Motor neuron (in vitro differentiated cells): ENCODE data around the gene VWA1. TPM values are rescaled to one million over a fixed set of nuclear protein-coding genes. Genes with fewer than 3 reads are reported as not detected.
"Not testable (repeated sequence)": the region's sequence is repeated elsewhere in the genome, so short reads cannot be mapped to it uniquely, and the experiment has no call there.

Source experiments
- ATAC-seq, 8 experiments: fragments of 200-7000 bp; cut with Tn5 transposase; replicated peaks in 6 of 8; 2 replicates each; pipeline ENCODE4 v1.8.0; 2021; ENCODE audit warnings: mild to moderate bottlenecking in 8 of 8, moderate library complexity in 8 of 8
- H3K27ac ChIP-seq, 2 donors: fragments of 250-450 bp; sonication (Bioruptor Pico); 2 replicates each; pipeline ENCODE4 v1.9.0; 2021; ENCODE audit warnings: antibody characterized with exemption in 2 of 2, mild to moderate bottlenecking in 2 of 2, moderate library complexity in 1 of 2
- H3K4me1 ChIP-seq, 2 donors: fragments of 250-450 bp; sonication (Bioruptor Pico); replicated peaks in 1 of 2; 2 replicates each; pipeline ENCODE4 v1.6.1; 2021; ENCODE audit warnings: antibody characterized with exemption in 2 of 2, mild to moderate bottlenecking in 2 of 2, moderate library complexity in 1 of 2
- H3K4me3 ChIP-seq, 5 donors: fragments of 250-450 bp; sonication (Bioruptor Pico); 2 replicates each; pipeline ENCODE4 v1.9.0; 2021; ENCODE audit warnings: antibody characterized with exemption in 5 of 5, mild to moderate bottlenecking in 5 of 5, moderate library complexity in 4 of 5
- WGBS, 10 experiments: fragments of 450-650 bp; shearing (Covaris generic); methylation state at CpG; one replicate each; pipeline ENCODE4 v1.0.0; 2022; 5-methylcytosine and 5-hydroxymethylcytosine counted together
- in situ Hi-C, 9 experiments: fragments of 400-800 bp; cut with MboI; loops; one replicate each; pipeline ENCODE4 v1.15.0; 2021; ENCODE audit warnings: low sequenced_read_pairs in 9 of 9, low pct_unique_long_range_greater_than_20kb in 2 of 9; ENCODE audit not compliant: unreplicated experiment in 9 of 9
- total RNA-seq, 8 experiments: library from RNA; unstranded; fragments of 300-600 nt; gene quantifications; 2 replicates each; pipeline versions ENCODE4 v1.2.3 to v1.2.4, GENCODE V29; 2022

VWA1 gene
- total RNA-seq, 8 experiments from 2014 or later: 0.51 to 19.5 (median 5.8) TPM

DNA sequence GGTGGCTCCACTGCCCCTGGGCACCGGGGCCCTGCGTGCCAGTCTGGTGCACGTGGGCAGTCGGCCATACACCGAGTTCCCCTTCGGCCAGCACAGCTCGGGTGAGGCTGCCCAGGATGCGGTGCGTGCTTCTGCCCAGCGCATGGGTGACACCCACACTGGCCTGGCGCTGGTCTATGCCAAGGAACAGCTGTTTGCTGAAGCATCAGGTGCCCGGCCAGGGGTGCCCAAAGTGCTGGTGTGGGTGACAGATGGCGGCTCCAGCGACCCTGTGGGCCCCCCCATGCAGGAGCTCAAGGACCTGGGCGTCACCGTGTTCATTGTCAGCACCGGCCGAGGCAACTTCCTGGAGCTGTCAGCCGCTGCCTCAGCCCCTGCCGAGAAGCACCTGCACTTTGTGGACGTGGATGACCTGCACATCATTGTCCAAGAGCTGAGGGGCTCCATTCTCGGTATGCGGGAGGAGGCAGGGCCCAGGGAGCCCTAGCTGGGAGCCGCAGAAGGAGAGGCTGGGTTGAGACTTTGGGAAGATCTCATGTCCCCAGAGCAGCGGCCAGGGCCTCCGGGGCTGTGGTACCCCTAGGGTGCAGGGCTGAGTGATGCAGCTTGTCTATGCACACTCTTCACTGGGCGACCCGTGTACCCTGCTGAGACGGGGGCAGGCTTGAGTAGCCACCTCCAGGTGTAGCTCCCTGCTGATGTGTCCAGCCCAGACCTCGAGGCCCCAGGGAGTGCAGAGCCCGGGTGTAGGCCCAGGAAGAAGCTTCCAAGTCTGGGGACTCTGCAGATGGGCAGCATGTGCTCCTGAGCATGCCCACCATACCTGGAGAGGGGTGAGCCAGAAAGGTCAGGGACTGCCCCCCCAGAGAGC is 1.8 kb downstream of the VWA1 start:
- peak overlapping the region in 1 of 5 donors; percentile 41 for H3K4me3 ChIP-seq
- 35 to 86% (median 61%) methylated on average over 2 to 11 of the region's 31 CpGs; no CpG with 5 or more reads in 5 of the 10 experiments for WGBS, 10 experiments
- in situ Hi-C loops: no loop called here
- peak overlapping the region in 1 of 2 donors; percentile 65 for H3K27ac ChIP-seq
- no peak for ATAC-seq
- H3K4me1 ChIP-seq: peaks cover 61 to 72% of the 10 kb centered on the region in 2 donors

DNA sequence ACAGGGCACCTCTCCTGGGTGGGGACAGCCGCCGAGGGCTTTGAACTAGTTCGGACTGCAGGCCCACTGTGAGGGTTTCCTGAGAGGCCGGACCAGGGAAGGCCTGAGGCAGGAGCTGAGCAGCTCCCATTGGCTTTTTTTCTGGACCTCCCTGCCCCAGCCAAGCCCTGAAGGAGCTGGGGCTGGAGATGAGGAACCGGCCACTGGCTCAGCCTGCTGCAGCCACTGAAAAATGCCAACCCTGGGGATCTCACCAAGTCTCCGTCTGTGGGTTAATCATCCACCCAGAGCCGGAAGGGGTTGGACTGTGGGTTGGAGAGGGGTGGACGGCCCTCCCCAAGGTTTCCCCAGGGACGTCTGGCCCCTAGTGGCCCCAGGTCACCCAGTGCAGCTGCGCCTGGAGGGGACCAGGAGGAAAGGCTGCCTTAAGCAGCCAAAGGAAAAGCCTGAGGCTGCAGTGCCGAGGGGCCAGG is 2.5 kb downstream of the VWA1 start:
- H3K4me1 ChIP-seq: peaks cover 54 to 66% of the 10 kb centered on the region in 2 donors
- WGBS, 10 experiments: 0 to 60% (median 35%) methylated on average over 1 to 5 of the region's 11 CpGs; no CpG with 5 or more reads in 5 of the 10 experiments
- peak overlapping the region in 1 of 5 donors; percentile 3 for H3K4me3 ChIP-seq
- peak overlapping the region in 1 of 2 donors; percentile 65 for H3K27ac ChIP-seq
- in situ Hi-C loops: no loop called here
- peak in 1 of 8 experiments; percentile 0 for ATAC-seq

DNA sequence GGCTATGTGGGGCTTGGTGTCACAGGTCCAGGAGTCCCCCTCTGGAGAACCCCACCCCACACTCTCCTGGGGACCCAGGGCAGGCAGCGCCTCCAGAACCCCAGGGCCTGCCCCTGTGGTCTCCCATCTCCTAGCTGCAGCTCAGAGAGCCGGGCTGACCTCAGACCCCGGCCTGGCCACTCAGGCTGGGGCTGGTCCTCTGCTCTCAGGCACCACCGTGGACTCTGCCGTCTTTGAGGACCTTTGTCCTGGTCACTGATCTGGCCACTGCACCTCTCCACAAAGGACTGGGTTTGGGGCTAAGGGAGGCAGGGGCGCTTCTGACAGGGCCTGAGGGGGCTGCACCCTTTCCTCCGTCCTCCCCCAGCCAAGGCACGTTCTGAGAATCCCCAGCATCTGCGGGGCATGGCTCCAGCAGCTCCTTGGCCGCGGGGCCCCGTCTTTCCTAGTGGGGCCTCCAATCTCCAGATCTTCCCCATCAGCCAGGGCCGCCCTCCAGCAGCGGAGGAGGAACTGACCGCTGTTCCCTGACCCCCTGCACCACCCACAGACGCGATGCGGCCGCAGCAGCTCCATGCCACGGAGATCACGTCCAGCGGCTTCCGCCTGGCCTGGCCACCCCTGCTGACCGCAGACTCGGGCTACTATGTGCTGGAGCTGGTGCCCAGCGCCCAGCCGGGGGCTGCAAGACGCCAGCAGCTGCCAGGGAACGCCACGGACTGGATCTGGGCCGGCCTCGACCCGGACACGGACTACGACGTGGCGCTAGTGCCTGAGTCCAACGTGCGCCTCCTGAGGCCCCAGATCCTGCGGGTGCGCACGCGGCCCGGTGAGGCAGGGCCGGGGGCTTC is 3.3 kb downstream of the VWA1 start:
- in situ Hi-C loops: no loop called here
- peaks cover 46 to 58% of the 10 kb centered on the region in 2 donors for H3K4me1 ChIP-seq
- WGBS, 10 experiments: 85 to 98% (median 90%) methylated on average over 4 to 10 of the region's 45 CpGs; no CpG with 5 or more reads in 6 of the 10 experiments
- H3K27ac ChIP-seq: peak overlapping the region in 1 of 2 donors; percentile 65
- no peak for ATAC-seq
- no peak overlapping the region for H3K4me3 ChIP-seq

DNA sequence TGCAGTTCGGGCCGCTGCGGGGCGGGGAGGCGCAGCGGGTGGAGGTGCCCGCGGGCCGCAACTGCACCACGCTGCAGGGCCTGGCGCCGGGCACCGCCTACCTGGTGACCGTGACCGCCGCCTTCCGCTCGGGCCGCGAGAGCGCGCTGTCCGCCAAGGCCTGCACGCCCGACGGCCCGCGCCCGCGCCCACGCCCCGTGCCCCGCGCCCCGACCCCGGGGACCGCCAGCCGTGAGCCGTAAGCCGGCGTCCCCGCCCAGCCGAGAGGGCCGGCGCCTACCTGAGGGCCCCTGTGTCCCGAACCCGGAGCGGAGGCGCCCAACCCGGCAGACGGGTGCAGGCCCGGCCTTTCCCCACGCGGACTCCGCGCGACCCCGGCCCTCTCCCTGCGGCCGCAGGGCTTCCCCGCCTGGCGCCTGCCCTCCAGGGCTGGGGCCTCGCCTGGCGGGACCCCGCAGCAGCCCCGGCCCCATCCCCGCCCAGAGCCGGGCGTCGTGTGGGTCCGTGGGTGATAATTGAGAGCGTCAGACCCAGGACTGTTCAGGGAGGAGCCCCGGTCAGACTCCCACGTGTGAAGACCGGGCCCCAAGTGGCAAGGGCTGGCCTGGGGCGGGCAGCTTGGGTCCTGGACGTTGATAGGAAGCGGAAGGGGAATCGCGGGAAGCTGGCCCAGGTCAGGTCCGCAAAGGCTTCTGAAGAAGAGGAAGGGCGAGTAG is 4.2 kb downstream of the VWA1 start:
- WGBS, 10 experiments: 88 to 91% (median 90%) methylated on average over 2 to 11 of the region's 82 CpGs; no CpG with 5 or more reads in 7 of the 10 experiments
- Histone ChIP-seq H3K27ac (no peak overlapping the region), H3K4me3 (no peak overlapping the region), H3K4me1 (peaks cover 37 to 48% of the 10 kb centered on the region in 2 donors)
- ATAC-seq: no peak
- in situ Hi-C loops: no loop called here

DNA sequence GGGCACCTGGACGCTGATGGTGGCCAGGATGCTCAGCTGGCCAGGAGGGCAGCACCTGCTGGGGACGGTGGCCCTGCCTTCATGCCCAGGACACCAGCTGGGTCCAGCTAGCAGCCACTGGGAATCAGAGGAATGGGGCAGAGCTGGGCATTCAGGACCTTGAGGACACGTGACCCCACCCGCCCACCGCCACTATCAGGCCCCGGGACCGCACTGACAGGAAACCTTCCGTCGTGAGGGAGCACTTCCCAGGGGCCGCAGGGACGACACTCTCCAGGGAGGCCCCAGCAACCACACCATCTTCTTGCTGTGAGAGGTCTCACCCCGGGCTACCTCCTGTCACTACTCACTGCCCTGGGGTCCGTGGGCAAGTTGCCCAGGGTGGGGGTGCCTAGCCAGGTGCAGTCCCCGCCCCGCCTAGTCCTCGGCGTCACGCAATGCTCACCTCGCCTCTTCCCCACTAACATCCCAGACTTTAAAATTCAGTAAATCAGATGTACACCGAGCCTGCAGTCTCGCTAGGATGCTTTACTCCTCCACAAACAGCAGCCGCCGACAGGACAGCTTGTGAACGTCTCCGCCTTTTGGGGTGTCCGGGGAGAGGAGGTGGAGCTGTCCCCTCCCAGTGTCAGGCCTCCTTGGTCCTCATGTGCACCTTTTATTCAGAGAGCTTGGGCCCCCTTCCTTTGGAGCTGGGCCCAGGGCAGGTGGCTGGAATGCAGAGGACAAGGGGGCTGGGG is 4.9 kb downstream of the VWA1 start:
- WGBS, 10 experiments: 13 to 90% (median 65%) methylated on average over 3 to 12 of the region's 26 CpGs; no CpG with 5 or more reads in 4 of the 10 experiments
- Histone ChIP-seq H3K4me1 (peaks cover 31 to 41% of the 10 kb centered on the region in 2 donors), H3K27ac (no peak overlapping the region), H3K4me3 (no peak overlapping the region)
- in situ Hi-C loops: no loop called here
- ATAC-seq: no peak

DNA sequence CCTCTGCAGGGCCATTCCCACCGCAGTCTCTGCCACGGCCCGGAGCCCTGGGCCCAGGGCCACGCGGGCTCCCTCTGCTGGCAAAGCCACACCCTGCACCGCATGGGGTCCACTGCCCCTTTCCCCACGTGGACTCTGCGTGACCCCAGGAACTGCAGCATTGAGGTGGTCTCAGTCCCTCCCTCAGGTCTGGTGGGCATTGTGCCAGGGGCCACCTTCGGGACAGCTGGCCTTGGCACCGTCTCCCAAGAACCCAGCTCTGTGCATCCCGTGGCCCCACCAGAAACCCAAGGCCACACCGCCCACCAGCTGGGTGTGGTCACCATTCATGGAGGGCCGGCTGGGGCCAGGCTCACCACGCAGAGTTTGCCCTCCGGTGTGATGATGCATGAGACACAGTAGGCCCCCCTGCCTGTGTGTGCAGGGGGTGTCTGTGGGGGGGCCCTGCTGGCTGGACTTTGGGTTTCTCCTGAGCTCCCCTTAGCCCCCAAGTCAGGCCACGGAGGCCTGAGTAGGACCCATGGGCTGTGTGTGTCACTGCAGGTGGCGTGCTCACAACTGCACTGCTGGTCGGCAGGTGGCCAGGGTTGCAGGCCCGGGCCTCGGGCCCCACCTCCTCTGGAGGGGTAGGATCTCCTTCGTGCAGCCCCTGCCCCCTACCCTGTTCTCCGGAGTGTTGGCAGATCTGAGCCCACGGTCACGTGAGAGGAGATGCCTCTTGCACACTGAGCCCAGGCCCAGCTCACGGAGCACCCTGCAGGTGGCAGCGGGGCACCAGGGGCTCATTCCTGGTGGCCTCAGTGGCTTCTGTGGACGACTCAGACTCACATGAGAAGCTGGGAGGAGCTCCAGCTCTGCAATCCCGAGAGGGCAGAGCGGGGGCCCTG is 5.8 kb downstream of the VWA1 start:
- peaks cover 29 to 33% of the 10 kb centered on the region in 2 donors for H3K4me1 ChIP-seq
- H3K4me3 ChIP-seq: no peak overlapping the region
- in situ Hi-C loops: no loop called here
- 0 to 93% (median 81%) methylated on average over 1 to 16 of the region's 29 CpGs; no CpG with 5 or more reads in 2 of the 10 experiments for WGBS, 10 experiments
- H3K27ac ChIP-seq: no peak overlapping the region
- peak; percentile 59 to 94 (median 67) for ATAC-seq

DNA sequence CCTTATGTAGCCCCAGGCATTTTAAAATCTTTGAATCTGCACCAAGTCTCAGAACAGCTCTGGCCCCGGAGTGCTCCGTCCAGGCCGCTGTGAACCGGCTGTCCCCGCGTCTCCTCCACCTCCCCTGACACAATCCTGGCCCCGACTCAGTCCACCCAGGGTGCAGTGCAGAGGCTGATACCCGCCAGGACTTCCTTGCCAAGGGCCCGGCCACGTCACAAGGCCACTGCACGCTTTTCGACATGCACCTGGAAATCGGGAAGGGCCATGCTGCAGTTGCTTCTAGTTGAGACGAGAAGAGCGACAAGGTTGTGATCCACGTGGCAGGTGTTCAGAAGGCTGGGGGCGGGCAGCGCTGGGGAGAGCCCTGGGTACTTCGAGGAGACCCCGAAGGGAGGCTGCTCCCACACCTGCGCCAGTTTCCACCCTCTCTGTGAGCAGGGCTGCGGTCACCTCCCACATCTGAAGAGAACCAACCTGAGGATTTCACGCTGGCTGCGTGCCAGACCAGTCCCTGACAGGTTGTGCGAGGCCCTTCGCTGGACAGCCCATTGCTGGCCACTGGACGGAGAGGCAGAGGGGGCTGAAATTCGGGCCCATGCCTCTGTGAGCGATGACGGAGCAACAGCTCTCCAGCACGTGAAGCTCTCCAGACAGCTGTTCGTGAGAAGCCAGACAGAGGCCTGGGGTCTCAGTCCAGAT is 6.7 kb downstream of the VWA1 start:
- no peak overlapping the region for H3K27ac ChIP-seq
- ATAC-seq: no peak

DNA sequence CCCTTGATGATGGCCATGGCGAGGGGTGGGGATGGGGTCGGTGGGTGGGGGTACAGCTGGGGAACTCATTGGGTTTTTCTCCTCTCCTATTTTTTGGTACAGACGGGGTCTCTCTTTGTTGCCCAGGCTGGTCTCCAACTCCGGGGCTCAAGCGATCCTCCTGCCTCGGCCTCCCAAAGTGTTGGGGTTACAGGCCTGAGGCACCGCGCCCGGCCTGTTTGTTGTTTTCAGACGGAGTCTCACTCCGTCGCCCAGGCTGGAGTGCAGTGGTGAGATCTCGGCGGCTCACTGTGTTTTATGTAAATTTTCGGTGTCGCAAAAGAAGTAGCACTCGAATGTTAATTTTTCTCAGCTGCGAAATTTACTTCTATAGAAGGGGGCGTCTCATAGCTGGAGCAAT is 11.1 kb downstream of the VWA1 start:
- H3K4me3 ChIP-seq, in situ Hi-C loops, ATAC-seq, H3K27ac ChIP-seq, H3K4me1 ChIP-seq: not testable (repeated sequence)
- WGBS, 10 experiments: 80 to 87% (median 87%) methylated on average over 3 to 8 of the region's 19 CpGs; no CpG with 5 or more reads in 7 of the 10 experiments

More for the DNA sequence above, 6.7 kb downstream of the VWA1 start:
- in situ Hi-C loops: no loop called here
- Histone ChIP-seq H3K4me1 (peaks cover 20 to 23% of the 10 kb centered on the region in 2 donors), H3K4me3 (no peak overlapping the region)
- 20 to 100% (median 94%) methylated on average over 1 to 23 of the region's 32 CpGs; no CpG with 5 or more reads in 4 of the 10 experiments for WGBS, 10 experiments

DNA sequence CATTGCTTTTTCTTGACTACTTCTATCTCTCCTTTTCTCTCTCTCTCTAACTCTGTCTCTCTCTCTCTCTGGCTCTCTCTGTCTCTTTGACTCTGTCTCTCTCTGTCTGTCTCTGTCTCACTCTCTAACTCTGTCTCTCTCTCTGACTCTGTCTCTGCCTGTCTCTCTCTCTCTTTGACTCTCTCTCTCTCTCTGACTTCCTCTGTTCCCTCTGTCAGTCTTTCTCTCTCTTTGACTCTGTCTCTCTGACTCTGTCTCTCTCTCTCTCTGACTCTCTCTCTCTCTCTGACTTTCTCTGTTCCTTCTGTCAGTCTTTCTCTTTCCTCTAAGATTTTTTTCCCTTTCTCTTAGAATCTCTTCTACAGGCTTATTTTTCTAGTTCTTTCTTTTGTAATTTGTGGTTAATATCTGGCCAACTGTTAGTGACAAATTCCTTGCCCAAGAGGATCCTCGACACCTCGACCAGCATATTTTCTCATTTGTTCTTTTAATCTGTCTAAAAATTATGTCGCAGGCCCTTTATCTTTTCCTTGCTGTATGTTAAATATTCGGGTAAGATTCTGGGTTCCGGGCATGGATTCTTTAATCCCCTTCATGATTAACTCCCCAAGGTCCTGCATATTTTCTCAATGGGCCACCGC is 13.7 kb downstream of the VWA1 start, which contains the start of gene ATAD3C:
ATAD3C (plus strand) TSS at position 591 of the 641 bp plus-strand sequence. CDS start 995 bp downstream, outside the sequence.
- in situ Hi-C loops: no loop called here
- no peak within 1 kb of the TSS for H3K27ac ChIP-seq
- H3K4me1 ChIP-seq: no peaks in the 10 kb centered on the region
- ATAC-seq: no peak
- no peak within 1 kb of the TSS for H3K4me3 ChIP-seq
- WGBS, 10 experiments: 36 to 85% (median 77%) methylated on average over 5 to 6 of the region's 6 CpGs; no CpG with 5 or more reads in 1 of the 10 experiments

DNA sequence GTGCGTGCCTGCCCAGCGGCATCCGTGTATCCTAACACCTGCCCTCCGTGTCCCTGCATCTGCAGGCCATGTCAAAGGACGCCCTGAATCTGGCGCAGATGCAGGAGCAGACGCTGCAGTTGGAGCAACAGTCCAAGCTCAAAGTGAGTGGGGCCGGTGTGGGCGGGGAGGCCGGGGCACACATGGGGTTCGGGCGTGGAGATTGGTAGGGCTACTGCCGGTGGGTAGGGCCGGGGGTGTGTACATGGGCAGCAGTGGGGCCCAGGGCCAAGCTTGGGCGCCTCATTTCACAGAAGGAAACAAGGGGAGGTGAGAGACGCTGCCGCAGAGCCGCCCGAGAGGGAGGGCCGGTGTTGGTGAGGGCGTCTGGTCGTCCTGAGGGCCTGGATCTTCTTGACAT is 15.1 kb downstream of the VWA1 start:
- H3K27ac ChIP-seq, H3K4me1 ChIP-seq, in situ Hi-C loops, H3K4me3 ChIP-seq, ATAC-seq: not testable (repeated sequence)
- no CpG with 5 or more reads among the region's 22 CpGs for WGBS, 10 experiments
